HEK293 (cell line): ENCODE measurements around the gene ADPGK.

Experiments
- CTCF ChIA-PET: fragments of 350-600 bp; formaldehyde crosslinking; extraction: SDS; loops from one replicate; lab custom pipeline; 2021; ENCODE audit warnings: antibody characterized with exemption; lab: Yijun Ruan, JAX
- POLR2A ChIA-PET: fragments of 300-600 bp; formaldehyde crosslinking; extraction: SDS; loops from one replicate; lab custom pipeline; 2020; ENCODE audit warnings: antibody characterized with exemption, inconsistent platforms; lab: Yijun Ruan, JAX
- H3K27ac ChIP-seq: fragments of 200-500 bp; sonication (Bioruptor generic); 2 replicates; pipeline ENCODE4 v1.5.1; 2014; ENCODE audit warnings: low read depth, low read length, control low read depth, inconsistent platforms; ENCODE audit errors: extremely low read depth
- H3K36me3 ChIP-seq, 2 experiments: fragments of 200-500 bp in 1 of 2; sonication (Bioruptor generic) in 1 of 2; 1 replicate in 1 of 2; 2 replicates in 1 of 2; pipeline ENCODE4 v1.5.1; 2014 to 2017; ENCODE audit warnings: inconsistent platforms in 2 of 2, low read length in 2 of 2; ENCODE audit not compliant: control insufficient read depth in 2 of 2, insufficient read depth in 1 of 2
- H3K4me1 ChIP-seq: fragments of 200-500 bp; sonication (Bioruptor generic); 2 replicates; pipeline ENCODE4 v1.5.1; 2014; ENCODE audit warnings: mild to moderate bottlenecking, low read length, inconsistent platforms; ENCODE audit not compliant: control insufficient read depth, insufficient read depth
- H3K4me3 ChIP-seq: 2 replicates; pipeline ENCODE4 v1.5.1; 2011; ENCODE audit warnings: low read depth, mild to moderate bottlenecking, control low read depth, low read length, moderate library complexity
- H3K9me3 ChIP-seq: fragments of 200-500 bp; sonication (Bioruptor generic); 2 replicates; pipeline ENCODE4 v1.5.1; 2014; ENCODE audit warnings: low read depth, low read length, inconsistent platforms; ENCODE audit not compliant: control insufficient read depth, insufficient read depth
- GLI2 ChIP-seq: fragments of 450-650 bp; formaldehyde crosslinking; IDR thresholded peaks from 2 replicates; pipeline ENCODE4; 2017; ENCODE audit warnings: missing biosample characterization, missing genetic modification characterization, low read depth, borderline replicate concordance
- GLIS2 ChIP-seq: fragments of 450-650 bp; formaldehyde crosslinking; IDR thresholded peaks from 2 replicates; pipeline ENCODE4 v1.5.1; 2016; ENCODE audit warnings: missing biosample characterization, missing genetic modification characterization
- KLF1 ChIP-seq: fragments of 450-650 bp; formaldehyde crosslinking; IDR thresholded peaks from 2 replicates; pipeline ENCODE4 v1.5.1; 2016; ENCODE audit warnings: missing biosample characterization, missing genetic modification characterization
- MEIS1 ChIP-seq: sonication (generic); formaldehyde crosslinking; IDR thresholded peaks from 2 replicates; pipeline ENCODE4 v1.8.1; 2022; ENCODE audit warnings: missing genetic modification reagents, mild to moderate bottlenecking, borderline replicate concordance
- MZF1 ChIP-seq: fragments of 450-650 bp; formaldehyde crosslinking; IDR thresholded peaks from 2 replicates; pipeline ENCODE4 v1.5.1; 2017; ENCODE audit warnings: missing biosample characterization, missing genetic modification characterization, borderline replicate concordance
- REPIN1 ChIP-seq: fragments of 450-650 bp; formaldehyde crosslinking; IDR thresholded peaks from 2 replicates; pipeline ENCODE4 v1.5.1; 2017; ENCODE audit warnings: missing biosample characterization, missing genetic modification characterization, low read depth
- SCRT1 ChIP-seq: fragments of 450-650 bp; formaldehyde crosslinking; IDR thresholded peaks from 2 replicates; pipeline ENCODE4 v1.5.1; 2016; ENCODE audit warnings: missing biosample characterization, missing genetic modification characterization, borderline replicate concordance
- TRIM28 ChIP-seq: IDR thresholded peaks from 2 replicates; pipeline ENCODE4 v1.6.1; 2011; ENCODE audit warnings: low read length, control low read depth, borderline replicate concordance
- YY1 ChIP-seq: fragments of 450-650 bp; formaldehyde crosslinking; IDR thresholded peaks from 2 replicates; pipeline ENCODE4 v1.5.1; 2018; ENCODE audit warnings: missing biosample characterization, missing genetic modification characterization
- ZBTB17 ChIP-seq: fragments of 450-650 bp; formaldehyde crosslinking; IDR thresholded peaks from 2 replicates; pipeline ENCODE4 v1.5.1; 2016; ENCODE audit warnings: missing biosample characterization, missing genetic modification characterization
- ZBTB48 ChIP-seq: fragments of 450-650 bp; formaldehyde crosslinking; IDR thresholded peaks from 2 replicates; pipeline ENCODE4 v1.5.1; 2016; ENCODE audit warnings: missing biosample characterization, missing genetic modification characterization
- ZBTB8A ChIP-seq: fragments of 450-650 bp; formaldehyde crosslinking; IDR thresholded peaks from 2 replicates; pipeline ENCODE4 v1.5.1; 2016; ENCODE audit warnings: missing biosample characterization, missing genetic modification characterization
- ZFP37 ChIP-seq: fragments of 450-650 bp; formaldehyde crosslinking; IDR thresholded peaks from 2 replicates; pipeline ENCODE4 v1.5.1; 2016; ENCODE audit warnings: missing biosample characterization, missing genetic modification characterization
- ZIC2 ChIP-seq: fragments of 450-650 bp; formaldehyde crosslinking; IDR thresholded peaks from 2 replicates; pipeline ENCODE4 v1.5.1; 2016; ENCODE audit warnings: missing biosample characterization, missing genetic modification characterization
- ZNF10 ChIP-seq: fragments of 450-650 bp; formaldehyde crosslinking; IDR thresholded peaks from 2 replicates; pipeline ENCODE4 v1.5.1; 2017; ENCODE audit warnings: missing biosample characterization, missing genetic modification characterization
- ZNF133 ChIP-seq: fragments of 450-650 bp; formaldehyde crosslinking; IDR thresholded peaks from 2 replicates; pipeline ENCODE4 v1.5.1; 2016; ENCODE audit warnings: missing biosample characterization, missing genetic modification characterization
- ZNF140 ChIP-seq: fragments of 450-650 bp; formaldehyde crosslinking; IDR thresholded peaks from 2 replicates; pipeline ENCODE4 v1.5.1; 2016; ENCODE audit warnings: missing biosample characterization, missing genetic modification characterization
- ZNF146 ChIP-seq: fragments of 450-650 bp; formaldehyde crosslinking; IDR thresholded peaks from 2 replicates; pipeline ENCODE4 v1.5.1; 2016; ENCODE audit warnings: missing biosample characterization, missing genetic modification characterization
- ZNF169 ChIP-seq: fragments of 450-650 bp; formaldehyde crosslinking; IDR thresholded peaks from 2 replicates; pipeline ENCODE4 v1.5.1; 2016; ENCODE audit warnings: missing biosample characterization, missing genetic modification characterization
- ZNF221 ChIP-seq: fragments of 450-650 bp; formaldehyde crosslinking; IDR thresholded peaks from 2 replicates; pipeline ENCODE4 v1.5.1; 2017; ENCODE audit warnings: missing biosample characterization, missing genetic modification characterization, borderline replicate concordance
- ZNF391 ChIP-seq: fragments of 450-650 bp; formaldehyde crosslinking; IDR thresholded peaks from 2 replicates; pipeline ENCODE4 v1.5.1; 2016; ENCODE audit warnings: low read depth, missing biosample characterization, missing genetic modification characterization, borderline replicate concordance
- ZNF394 ChIP-seq: fragments of 450-650 bp; formaldehyde crosslinking; IDR thresholded peaks from 2 replicates; pipeline ENCODE4 v1.5.1; 2016; ENCODE audit warnings: missing biosample characterization, missing genetic modification characterization, mild to moderate bottlenecking, moderate library complexity, borderline replicate concordance
- ZNF558 ChIP-seq: fragments of 450-650 bp; formaldehyde crosslinking; IDR thresholded peaks from 2 replicates; pipeline ENCODE4 v1.5.1; 2016; ENCODE audit warnings: missing biosample characterization, missing genetic modification characterization
- ZNF677 ChIP-seq: fragments of 450-650 bp; IDR thresholded peaks from 2 replicates; pipeline ENCODE4 v1.5.0; 2018; ENCODE audit warnings: missing biosample characterization, mild to moderate bottlenecking, missing genetic modification characterization, moderate library complexity
- ZSCAN16 ChIP-seq: fragments of 450-650 bp; formaldehyde crosslinking; IDR thresholded peaks from 2 replicates; pipeline ENCODE4 v1.5.1; 2016; ENCODE audit warnings: missing biosample characterization, missing genetic modification characterization
- ZXDB ChIP-seq: fragments of 450-650 bp; formaldehyde crosslinking; IDR thresholded peaks from 2 replicates; pipeline ENCODE4 v1.5.1; 2016; ENCODE audit warnings: missing biosample characterization, missing genetic modification characterization
- TF ChIP-seq, protein P1 (sequence below): fragments of 450-650 bp; formaldehyde crosslinking; IDR thresholded peaks from 2 replicates; pipeline ENCODE4 v1.5.1; 2016; ENCODE audit warnings: missing biosample characterization, missing genetic modification characterization
- TF ChIP-seq, protein P2 (sequence below): fragments of 450-650 bp; formaldehyde crosslinking; IDR thresholded peaks from 2 replicates; pipeline ENCODE4 v1.5.1; 2017; ENCODE audit warnings: missing biosample characterization, mild to moderate bottlenecking, missing genetic modification characterization, moderate library complexity
- TF ChIP-seq, protein P3 (sequence below): fragments of 450-650 bp; formaldehyde crosslinking; IDR thresholded peaks from 2 replicates; pipeline ENCODE4 v1.5.1; 2016; ENCODE audit warnings: missing biosample characterization, missing genetic modification characterization
- TF ChIP-seq, protein P4 (sequence below): fragments of 450-650 bp; formaldehyde crosslinking; optimal IDR thresholded peaks from 2 replicates; pipeline ENCODE3; 2016; ENCODE audit warnings: missing biosample characterization, mild to moderate bottlenecking, missing genetic modification characterization
- TF ChIP-seq, protein P5 (sequence below): fragments of 450-650 bp; IDR thresholded peaks from 2 replicates; pipeline ENCODE4 v1.5.1; 2018; ENCODE audit warnings: missing biosample characterization, missing genetic modification characterization

The ADPGK gene

DNA sequence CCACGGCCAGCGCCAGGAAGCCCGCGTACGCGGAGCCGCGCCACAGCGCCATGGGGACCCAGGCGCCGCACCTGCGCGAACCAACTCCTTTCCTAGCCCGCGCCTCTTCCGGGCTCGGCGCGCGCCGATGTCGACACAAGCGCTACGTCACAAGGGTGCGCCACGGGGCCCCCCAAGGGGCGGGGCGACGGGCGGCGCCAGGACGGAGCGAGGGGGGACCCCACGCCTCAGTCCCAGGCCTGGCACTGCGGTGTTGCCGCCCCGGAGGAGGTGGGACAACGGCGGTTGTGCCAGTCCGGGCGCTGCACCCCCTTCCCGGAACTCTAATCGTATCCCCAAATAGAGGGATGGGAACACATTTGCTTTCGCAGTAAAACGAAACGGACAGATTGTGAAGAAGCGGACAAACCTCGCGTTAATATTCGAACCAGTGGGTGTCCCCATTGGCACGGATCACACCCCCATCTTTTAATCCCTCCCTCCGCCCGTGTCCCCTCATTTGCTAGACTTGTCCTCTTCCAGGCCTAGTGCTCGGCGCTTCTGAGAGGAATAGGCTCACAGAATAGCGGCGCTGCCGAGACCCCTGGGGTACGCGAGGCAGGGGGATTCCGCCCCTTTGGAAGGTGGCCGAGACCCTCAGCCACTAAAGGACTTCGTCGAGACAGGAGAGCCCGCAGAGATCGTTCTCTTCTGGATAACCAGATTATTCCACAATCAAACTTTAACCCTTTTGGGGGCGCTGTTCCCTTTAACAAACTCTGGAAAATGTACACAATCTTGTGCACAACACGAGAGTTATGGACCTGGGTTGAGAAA is at the start of gene ADPGK:
TSS of gene ADPGK (minus strand) at position 119 of the 816 bp plus-strand sequence. CDS start at position 52, 67 bp downstream.
- peak within 1 kb of the TSS; percentile 67 for H3K27ac ChIP-seq
- H3K36me3 ChIP-seq, result peaks cover 4 to 20% of the 10 kb centered on the region in 2 experiments; a peak in 1 of 3 replicates
- H3K9me3 ChIP-seq, result no peaks in the 10 kb centered on the region
- ChIA-PET POLR2A (interaction anchor here (0.5 kb wide), 1 partner anchor 177 kb away, joined by 4 read pairs; no protein-coding TSS in a partner anchor), CTCF (interaction anchor here (0.6 to 3.4 kb wide), 14 partner anchors 11 to 457 kb away, joined by 3 to 18 read pairs (median 4); no protein-coding TSS in a partner anchor)
- peak within 1 kb of the TSS; percentile 58 for H3K4me3 ChIP-seq
- no peaks in the 10 kb centered on the region for H3K4me1 ChIP-seq
- TF ChIP-seq ZSCAN16 (tag by site-specific recombination), result peak; percentile 33; the same call in 1 of the 2 replicates
- TF ChIP-seq, protein P1, sequence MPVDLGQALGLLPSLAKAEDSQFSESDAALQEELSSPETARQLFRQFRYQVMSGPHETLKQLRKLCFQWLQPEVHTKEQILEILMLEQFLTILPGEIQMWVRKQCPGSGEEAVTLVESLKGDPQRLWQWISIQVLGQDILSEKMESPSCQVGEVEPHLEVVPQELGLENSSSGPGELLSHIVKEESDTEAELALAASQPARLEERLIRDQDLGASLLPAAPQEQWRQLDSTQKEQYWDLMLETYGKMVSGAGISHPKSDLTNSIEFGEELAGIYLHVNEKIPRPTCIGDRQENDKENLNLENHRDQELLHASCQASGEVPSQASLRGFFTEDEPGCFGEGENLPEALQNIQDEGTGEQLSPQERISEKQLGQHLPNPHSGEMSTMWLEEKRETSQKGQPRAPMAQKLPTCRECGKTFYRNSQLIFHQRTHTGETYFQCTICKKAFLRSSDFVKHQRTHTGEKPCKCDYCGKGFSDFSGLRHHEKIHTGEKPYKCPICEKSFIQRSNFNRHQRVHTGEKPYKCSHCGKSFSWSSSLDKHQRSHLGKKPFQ (tag by site-specific recombination), result peak; percentile 84
- TF ChIP-seq ZIC2 (tag by site-specific recombination), result peak; percentile 73
- TF ChIP-seq REPIN1 (tag by site-specific recombination), result 0 out of 2 replicates have a peak, but pooled peaks have one; percentile 67
- TF ChIP-seq, protein P2, sequence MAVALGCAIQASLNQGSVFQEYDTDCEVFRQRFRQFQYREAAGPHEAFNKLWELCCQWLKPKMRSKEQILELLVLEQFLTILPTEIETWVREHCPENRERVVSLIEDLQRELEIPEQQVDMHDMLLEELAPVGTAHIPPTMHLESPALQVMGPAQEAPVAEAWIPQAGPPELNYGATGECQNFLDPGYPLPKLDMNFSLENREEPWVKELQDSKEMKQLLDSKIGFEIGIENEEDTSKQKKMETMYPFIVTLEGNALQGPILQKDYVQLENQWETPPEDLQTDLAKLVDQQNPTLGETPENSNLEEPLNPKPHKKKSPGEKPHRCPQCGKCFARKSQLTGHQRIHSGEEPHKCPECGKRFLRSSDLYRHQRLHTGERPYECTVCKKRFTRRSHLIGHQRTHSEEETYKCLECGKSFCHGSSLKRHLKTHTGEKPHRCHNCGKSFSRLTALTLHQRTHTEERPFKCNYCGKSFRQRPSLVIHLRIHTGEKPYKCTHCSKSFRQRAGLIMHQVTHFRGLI (tag by site-specific recombination), result peak; percentile 66; the same call in 1 of the 2 replicates
- TF ChIP-seq ZBTB17 (tag by site-specific recombination), result peak; percentile 93
- TF ChIP-seq ZXDB (tag by site-specific recombination), result peak; percentile 98
- TF ChIP-seq GLI2 (tag by site-specific recombination), result no peak
- TF ChIP-seq MEIS1 (CRISPR knock-in tag), result no peak
- peak; percentile 99 for TF ChIP-seq ZBTB8A (tag by site-specific recombination)
- TF ChIP-seq TRIM28, result peak; percentile 29; the same call in 1 of the 2 replicates
- TF ChIP-seq ZNF140 (tag by site-specific recombination), result no peak
- peak; percentile 98 for TF ChIP-seq ZFP37 (tag by site-specific recombination)
- peak; percentile 74 for TF ChIP-seq ZNF394 (tag by site-specific recombination)
- TF ChIP-seq, protein P3, sequence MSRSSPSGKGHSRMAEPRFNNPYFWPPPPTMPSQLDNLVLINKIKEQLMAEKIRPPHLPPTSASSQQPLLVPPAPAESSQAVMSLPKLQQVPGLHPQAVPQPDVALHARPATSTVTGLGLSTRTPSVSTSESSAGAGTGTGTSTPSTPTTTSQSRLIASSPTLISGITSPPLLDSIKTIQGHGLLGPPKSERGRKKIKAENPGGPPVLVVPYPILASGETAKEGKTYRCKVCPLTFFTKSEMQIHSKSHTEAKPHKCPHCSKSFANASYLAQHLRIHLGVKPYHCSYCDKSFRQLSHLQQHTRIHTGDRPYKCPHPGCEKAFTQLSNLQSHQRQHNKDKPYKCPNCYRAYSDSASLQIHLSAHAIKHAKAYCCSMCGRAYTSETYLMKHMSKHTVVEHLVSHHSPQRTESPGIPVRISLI (tag by site-specific recombination), result peak; percentile 73; the same call in 1 of the 2 replicates
- TF ChIP-seq SCRT1, result no peak
- peak; percentile 89 for TF ChIP-seq KLF1
- TF ChIP-seq ZBTB48, result peak; percentile 85
- peak; percentile 65; the same call in 1 of the 2 replicates for TF ChIP-seq ZNF169 (tag by site-specific recombination)
- TF ChIP-seq ZNF677 (tag by site-specific recombination), result peak; percentile 71; the same call in 1 of the 2 replicates
- peak; percentile 91 for TF ChIP-seq ZNF391 (tag by site-specific recombination)
- peak; percentile 18; the same call in 1 of the 2 replicates for TF ChIP-seq ZNF133 (tag by site-specific recombination)
- TF ChIP-seq MZF1 (tag by site-specific recombination), result peak; percentile 86
- 0 out of 2 replicates have a peak, but pooled peaks have one; percentile 50 for TF ChIP-seq ZNF221 (tag by site-specific recombination)
- TF ChIP-seq, protein P4, sequence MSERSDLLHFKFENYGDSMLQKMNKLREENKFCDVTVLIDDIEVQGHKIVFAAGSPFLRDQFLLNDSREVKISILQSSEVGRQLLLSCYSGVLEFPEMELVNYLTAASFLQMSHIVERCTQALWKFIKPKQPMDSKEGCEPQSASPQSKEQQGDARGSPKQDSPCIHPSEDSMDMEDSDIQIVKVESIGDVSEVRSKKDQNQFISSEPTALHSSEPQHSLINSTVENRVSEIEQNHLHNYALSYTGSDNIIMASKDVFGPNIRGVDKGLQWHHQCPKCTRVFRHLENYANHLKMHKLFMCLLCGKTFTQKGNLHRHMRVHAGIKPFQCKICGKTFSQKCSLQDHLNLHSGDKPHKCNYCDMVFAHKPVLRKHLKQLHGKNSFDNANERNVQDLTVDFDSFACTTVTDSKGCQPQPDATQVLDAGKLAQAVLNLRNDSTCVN (tag by site-specific recombination), result peak; percentile 99
- TF ChIP-seq GLIS2 (tag by site-specific recombination), result peak; percentile 100
- TF ChIP-seq, protein P5, sequence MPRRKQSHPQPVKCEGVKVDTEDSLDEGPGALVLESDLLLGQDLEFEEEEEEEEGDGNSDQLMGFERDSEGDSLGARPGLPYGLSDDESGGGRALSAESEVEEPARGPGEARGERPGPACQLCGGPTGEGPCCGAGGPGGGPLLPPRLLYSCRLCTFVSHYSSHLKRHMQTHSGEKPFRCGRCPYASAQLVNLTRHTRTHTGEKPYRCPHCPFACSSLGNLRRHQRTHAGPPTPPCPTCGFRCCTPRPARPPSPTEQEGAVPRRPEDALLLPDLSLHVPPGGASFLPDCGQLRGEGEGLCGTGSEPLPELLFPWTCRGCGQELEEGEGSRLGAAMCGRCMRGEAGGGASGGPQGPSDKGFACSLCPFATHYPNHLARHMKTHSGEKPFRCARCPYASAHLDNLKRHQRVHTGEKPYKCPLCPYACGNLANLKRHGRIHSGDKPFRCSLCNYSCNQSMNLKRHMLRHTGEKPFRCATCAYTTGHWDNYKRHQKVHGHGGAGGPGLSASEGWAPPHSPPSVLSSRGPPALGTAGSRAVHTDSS (tag by site-specific recombination), result peak; percentile 52; the same call in 1 of the 2 replicates
- TF ChIP-seq ZNF558 (tag by site-specific recombination), result 0 out of 2 replicates have a peak, but pooled peaks have one; percentile 27
- TF ChIP-seq YY1 (tag by site-specific recombination), result peak; percentile 93
- peak; percentile 81 for TF ChIP-seq ZNF146
- peak; percentile 72; the same call in 1 of the 2 replicates for TF ChIP-seq ZNF10 (tag by site-specific recombination)
